HCT116 (cell line): Measurements from ENCODE around the gene KRTAP22-1. TPM values are rescaled to one million over a fixed set of nuclear protein-coding genes. Genes with fewer than 3 reads are reported as not detected.

ENCODE experiments used
- ATAC-seq: fragments of 200-7000 bp; cut with Tn5 transposase; 2 replicates; pipeline ENCODE4 v1.9.1; 2020; ENCODE audit warnings: mild to moderate bottlenecking, moderate library complexity
- Bru-seq: library from RNA; stranded (reverse); fragments of 400-500 nt; gene quantifications from one replicate; lab custom pipeline; 2021; lab: Mats Ljungman, UMichigan
- BruChase-seq, 2 experiments: library from RNA; stranded (reverse); fragments of 400-500 nt; gene quantifications; one replicate each; lab custom pipeline; 2021; lab: Mats Ljungman, UMichigan
- BruUV-seq: library from RNA; stranded (reverse); fragments of 400-500 nt; replicated peaks from 2 replicates; lab custom pipeline; 2021; lab: Mats Ljungman, UMichigan
- CTCF ChIA-PET: fragments of 300-600 bp; sonication (Branson Sonifier 250); formaldehyde crosslinking; loops from one replicate; lab custom pipeline; 2021; ENCODE audit warnings: antibody characterized with exemption; lab: Charles Lee
- POLR2A ChIA-PET: fragments of 300-600, 350-600 bp; sonication (Branson Sonifier 250); formaldehyde crosslinking; loops from one replicate; lab custom pipeline; 2021; ENCODE audit warnings: antibody characterized with exemption; lab: Charles Lee
- RAD21 ChIA-PET, 2 experiments: fragments of 300-600 bp; sonication (Branson Sonifier 250); formaldehyde crosslinking; loops; one replicate each; lab custom pipeline; 2023; ENCODE audit warnings: low total read pairs in 2 of 2; ENCODE audit not compliant: uncharacterized antibody in 2 of 2, unreplicated experiment in 2 of 2, low non-redundant PET in 1 of 2; lab: Charles Lee
- DNase-seq: peaks from one replicate; pipeline ENCODE4 v3.0.0-alpha.2; 2010; ENCODE audit warnings: low read depth, low spot score
- H2AFZ ChIP-seq: fragments of 200-600 bp; shearing (Covaris generic), sonication (generic); 2 replicates; pipeline ENCODE4 v1.6.1; 2017; ENCODE audit warnings: low read depth, mixed run types, mixed read lengths, antibody characterized with exemption, low read length; ENCODE audit not compliant: poor library complexity, severe bottlenecking
- H3K27ac ChIP-seq: 2 replicates; pipeline ENCODE4 v1.5.1; 2012; ENCODE audit warnings: low read depth, low read length
- H3K27me3 ChIP-seq: fragments of 200-600 bp; sonication (generic); 2 replicates; pipeline ENCODE4 v1.6.1; 2016; ENCODE audit warnings: mixed run types, low read length, mixed read lengths; ENCODE audit not compliant: insufficient read depth
- H3K36me3 ChIP-seq, 2 experiments: fragments of 200-500 bp in 1 of 2; fragments of 200-600 bp in 1 of 2; sonication (Bioruptor generic) in 1 of 2; sonication (generic) in 1 of 2; 2 replicates each; pipeline versions ENCODE4 v1.5.1 to v1.6.1; 2014 to 2016; ENCODE audit warnings: low read length in 2 of 2, inconsistent platforms in 1 of 2, mixed read lengths in 1 of 2, mixed run types in 1 of 2; ENCODE audit not compliant: insufficient read depth in 2 of 2, control insufficient read depth in 1 of 2
- H3K4me1 ChIP-seq, 2 experiments: fragments of 200-600 bp in 1 of 2; sonication (generic) in 1 of 2; 2 replicates each; pipeline versions ENCODE4 v1.5.1 to v1.6.1; 2012 to 2017; ENCODE audit warnings: low read length in 2 of 2, inconsistent platforms in 1 of 2, mild to moderate bottlenecking in 1 of 2, mixed read lengths in 1 of 2, mixed run types in 1 of 2, moderate library complexity in 1 of 2; ENCODE audit not compliant: insufficient read depth in 2 of 2, control insufficient read depth in 1 of 2
- H3K4me2 ChIP-seq: fragments of 200-600 bp; sonication (generic); 2 replicates; pipeline ENCODE4 v1.6.1; 2017; ENCODE audit warnings: mixed run types, low read length, mixed read lengths
- H3K4me3 ChIP-seq, 2 experiments: fragments of 200-600 bp in 1 of 2; sonication (generic) in 1 of 2; replicated peaks in 1 of 2; 2 replicates each; pipeline ENCODE4 v1.5.1; 2011 to 2016; ENCODE audit warnings: low read length in 2 of 2, control low read depth in 1 of 2, low read depth in 1 of 2, mild to moderate bottlenecking in 1 of 2, mixed read lengths in 1 of 2, mixed run types in 1 of 2
- H3K79me2 ChIP-seq: fragments of 200-600 bp; sonication (generic); 2 replicates; pipeline ENCODE4 v1.6.1; 2017; ENCODE audit warnings: mild to moderate bottlenecking, mixed run types, low read length, moderate library complexity, mixed read lengths; ENCODE audit not compliant: insufficient read depth
- H3K9ac ChIP-seq: fragments of 200-600 bp; sonication (generic); 2 replicates; pipeline ENCODE4 v1.6.1; 2016; ENCODE audit warnings: low read length, mixed read lengths
- H3K9me2 ChIP-seq: fragments of 200-600 bp; sonication (generic), shearing (Covaris generic); 2 replicates; pipeline ENCODE4 v1.6.1; 2017; ENCODE audit warnings: mixed run types, mild to moderate bottlenecking, moderate library complexity; ENCODE audit not compliant: insufficient read depth
- H3K9me3 ChIP-seq, 2 experiments: fragments of 200-500 bp in 1 of 2; fragments of 200-600 bp in 1 of 2; sonication (Bioruptor generic) in 1 of 2; sonication (generic) in 1 of 2; 2 replicates each; pipeline ENCODE4 v1.6.1; 2014 to 2017; ENCODE audit warnings: low read length in 2 of 2, mixed read lengths in 2 of 2, inconsistent platforms in 1 of 2, low read depth in 1 of 2, mild to moderate bottlenecking in 1 of 2, mixed run types in 1 of 2, moderate library complexity in 1 of 2; ENCODE audit not compliant: control insufficient read depth in 1 of 2, insufficient read depth in 1 of 2
- H4K20me1 ChIP-seq: fragments of 200-600 bp; sonication (generic), shearing (Covaris generic); 2 replicates; pipeline ENCODE4 v1.6.1; 2017; ENCODE audit warnings: mixed run types, mild to moderate bottlenecking, moderate library complexity; ENCODE audit not compliant: insufficient read depth
- CBX3 ChIP-seq: IDR thresholded peaks from 2 replicates; pipeline ENCODE4 v1.6.1; 2012; ENCODE audit warnings: low read depth
- EGR1 ChIP-seq: IDR thresholded peaks from 2 replicates; pipeline ENCODE4 v1.6.1; 2012; ENCODE audit warnings: low read depth
- ELF1 ChIP-seq: IDR thresholded peaks from 2 replicates; pipeline ENCODE4 v1.6.1; 2012; ENCODE audit warnings: low read depth, borderline replicate concordance
- RAD21 ChIP-seq: IDR thresholded peaks from 2 replicates; pipeline ENCODE4 v1.6.1; 2012; ENCODE audit warnings: low read depth, mild to moderate bottlenecking
- SIN3A ChIP-seq: IDR thresholded peaks from 2 replicates; pipeline ENCODE4 v1.6.1; 2012; ENCODE audit warnings: low read depth
- SP1 ChIP-seq: IDR thresholded peaks from 2 replicates; pipeline ENCODE4 v1.6.1; 2012; ENCODE audit warnings: low read depth
- SRF ChIP-seq: IDR thresholded peaks from 2 replicates; pipeline ENCODE4 v1.6.1; 2012; ENCODE audit warnings: low read depth
- YY1 ChIP-seq: IDR thresholded peaks from 2 replicates; pipeline ENCODE4 v1.6.1; 2011; ENCODE audit warnings: low read length, low read depth, moderate library complexity, mild to moderate bottlenecking; ENCODE audit not compliant: insufficient replicate concordance; ENCODE audit errors: extremely low read depth
- ZFX ChIP-seq: fragments of 450-650 bp; IDR thresholded peaks from 2 replicates; pipeline ENCODE4 v1.6.1; 2017
- intact Hi-C: fragments of 100-400 bp; cut with micrococcal nuclease; formaldehyde crosslinking; loops from 2 replicates; pipeline ENCODE4 v1.10.0; 2022
- long read RNA-seq: library from polyadenylated mRNA; unstranded; transcript quantifications from one replicate; pipeline ENCODE4 v2.0.0, GENCODE V29; 2021; ENCODE audit not compliant: unreplicated experiment
- polyA plus RNA-seq: library from polyadenylated mRNA; unstranded; fragments of >200 nt; gene quantifications from 2 replicates; pipeline ENCODE4 v1.2.1, GENCODE V29; 2012; ENCODE audit warnings: missing spikeins
- total RNA-seq: library from RNA; stranded (reverse); gene quantifications from one replicate; pipeline ENCODE4 v1.2.1, GENCODE V29; 2021; ENCODE audit not compliant: unreplicated experiment
- TF ChIP-seq, protein P1 (sequence below): IDR thresholded peaks from 2 replicates; pipeline ENCODE4 v1.6.1; 2012
- TF ChIP-seq, protein P2 (sequence below): IDR thresholded peaks from 2 replicates; pipeline ENCODE4 v1.6.1; 2012; ENCODE audit warnings: low read depth
- TF ChIP-seq, protein P3 (sequence below): IDR thresholded peaks from 2 replicates; pipeline ENCODE4 v1.6.1; 2011; ENCODE audit warnings: mild to moderate bottlenecking, low read length, moderate library complexity; ENCODE audit not compliant: insufficient replicate concordance; ENCODE audit errors: extremely low read depth

The KRTAP22-1 gene
- not detected for total RNA-seq
- polyA plus RNA-seq: not detected in 2 replicates
- not detected for Bru-seq, nascent RNA
- BruChase-seq, experiment 1, labeled RNA remaining after a 6-hour chase: not detected
- BruChase-seq, experiment 2, labeled RNA remaining after a 2-hour chase: not detected
- long read RNA-seq: 0 reads

DNA sequence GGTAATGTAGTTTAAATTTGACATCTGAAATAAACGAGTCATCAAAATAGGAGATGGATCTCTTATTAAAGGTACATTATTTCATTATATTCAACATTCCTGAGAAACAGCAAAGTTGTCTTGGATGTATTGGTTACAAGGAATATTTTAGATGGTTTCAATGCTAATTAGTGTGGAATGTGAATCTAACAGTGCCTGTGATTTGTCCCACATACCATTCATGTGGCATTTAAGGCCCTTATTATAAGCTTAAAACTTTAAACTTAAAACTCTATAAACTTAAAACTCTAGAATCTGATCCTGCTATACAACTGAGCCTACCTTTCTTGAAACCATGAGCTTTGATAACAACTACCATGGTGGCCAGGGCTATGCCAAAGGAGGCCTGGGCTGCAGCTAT, at the start of gene KRTAP22-1:
TSS of gene KRTAP22-1 (plus strand) at position 301 of the 400 bp plus-strand sequence.
- Histone ChIP-seq H3K4me1 (no peaks in the 10 kb centered on the region), H3K4me2 (no peak within 1 kb of the TSS), H3K9me3 (peaks cover 6 to 36% of the 10 kb centered on the region in 2 experiments; a peak in 2 of 4 replicates), H3K9ac (no peak within 1 kb of the TSS), H3K27ac (no peak within 1 kb of the TSS), H4K20me1 (no peaks in the 10 kb centered on the region), H2AFZ (no peak within 1 kb of the TSS), H3K9me2 (no peaks in the 10 kb centered on the region), H3K4me3 (no peak within 1 kb of the TSS), H3K79me2 (no peaks in the 10 kb centered on the region), H3K36me3 (no peaks in the 10 kb centered on the region), H3K27me3 (no peaks in the 10 kb centered on the region)
- no TSS peak for BruUV-seq
- ChIA-PET POLR2A (no interaction called here), RAD21 (no interaction called here), CTCF (no interaction called here)
- TF ChIP-seq, protein P1, sequence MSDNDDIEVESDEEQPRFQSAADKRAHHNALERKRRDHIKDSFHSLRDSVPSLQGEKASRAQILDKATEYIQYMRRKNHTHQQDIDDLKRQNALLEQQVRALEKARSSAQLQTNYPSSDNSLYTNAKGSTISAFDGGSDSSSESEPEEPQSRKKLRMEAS: no peak
- TF ChIP-seq, protein P2, sequence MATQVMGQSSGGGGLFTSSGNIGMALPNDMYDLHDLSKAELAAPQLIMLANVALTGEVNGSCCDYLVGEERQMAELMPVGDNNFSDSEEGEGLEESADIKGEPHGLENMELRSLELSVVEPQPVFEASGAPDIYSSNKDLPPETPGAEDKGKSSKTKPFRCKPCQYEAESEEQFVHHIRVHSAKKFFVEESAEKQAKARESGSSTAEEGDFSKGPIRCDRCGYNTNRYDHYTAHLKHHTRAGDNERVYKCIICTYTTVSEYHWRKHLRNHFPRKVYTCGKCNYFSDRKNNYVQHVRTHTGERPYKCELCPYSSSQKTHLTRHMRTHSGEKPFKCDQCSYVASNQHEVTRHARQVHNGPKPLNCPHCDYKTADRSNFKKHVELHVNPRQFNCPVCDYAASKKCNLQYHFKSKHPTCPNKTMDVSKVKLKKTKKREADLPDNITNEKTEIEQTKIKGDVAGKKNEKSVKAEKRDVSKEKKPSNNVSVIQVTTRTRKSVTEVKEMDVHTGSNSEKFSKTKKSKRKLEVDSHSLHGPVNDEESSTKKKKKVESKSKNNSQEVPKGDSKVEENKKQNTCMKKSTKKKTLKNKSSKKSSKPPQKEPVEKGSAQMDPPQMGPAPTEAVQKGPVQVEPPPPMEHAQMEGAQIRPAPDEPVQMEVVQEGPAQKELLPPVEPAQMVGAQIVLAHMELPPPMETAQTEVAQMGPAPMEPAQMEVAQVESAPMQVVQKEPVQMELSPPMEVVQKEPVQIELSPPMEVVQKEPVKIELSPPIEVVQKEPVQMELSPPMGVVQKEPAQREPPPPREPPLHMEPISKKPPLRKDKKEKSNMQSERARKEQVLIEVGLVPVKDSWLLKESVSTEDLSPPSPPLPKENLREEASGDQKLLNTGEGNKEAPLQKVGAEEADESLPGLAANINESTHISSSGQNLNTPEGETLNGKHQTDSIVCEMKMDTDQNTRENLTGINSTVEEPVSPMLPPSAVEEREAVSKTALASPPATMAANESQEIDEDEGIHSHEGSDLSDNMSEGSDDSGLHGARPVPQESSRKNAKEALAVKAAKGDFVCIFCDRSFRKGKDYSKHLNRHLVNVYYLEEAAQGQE: no peak
- TF ChIP-seq EGR1 (no peak), ZFX (no peak), SRF (no peak), CBX3 (no peak), SIN3A (no peak), ELF1 (no peak), SP1 (no peak), RAD21 (no peak), YY1 (no peak)
- TF ChIP-seq, protein P3, sequence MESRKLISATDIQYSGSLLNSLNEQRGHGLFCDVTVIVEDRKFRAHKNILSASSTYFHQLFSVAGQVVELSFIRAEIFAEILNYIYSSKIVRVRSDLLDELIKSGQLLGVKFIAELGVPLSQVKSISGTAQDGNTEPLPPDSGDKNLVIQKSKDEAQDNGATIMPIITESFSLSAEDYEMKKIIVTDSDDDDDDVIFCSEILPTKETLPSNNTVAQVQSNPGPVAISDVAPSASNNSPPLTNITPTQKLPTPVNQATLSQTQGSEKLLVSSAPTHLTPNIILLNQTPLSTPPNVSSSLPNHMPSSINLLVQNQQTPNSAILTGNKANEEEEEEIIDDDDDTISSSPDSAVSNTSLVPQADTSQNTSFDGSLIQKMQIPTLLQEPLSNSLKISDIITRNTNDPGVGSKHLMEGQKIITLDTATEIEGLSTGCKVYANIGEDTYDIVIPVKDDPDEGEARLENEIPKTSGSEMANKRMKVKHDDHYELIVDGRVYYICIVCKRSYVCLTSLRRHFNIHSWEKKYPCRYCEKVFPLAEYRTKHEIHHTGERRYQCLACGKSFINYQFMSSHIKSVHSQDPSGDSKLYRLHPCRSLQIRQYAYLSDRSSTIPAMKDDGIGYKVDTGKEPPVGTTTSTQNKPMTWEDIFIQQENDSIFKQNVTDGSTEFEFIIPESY: no peak
- intact Hi-C loops: no loop called here
- no peak for DNase-seq
- ATAC-seq: no peak
